Measurements from ENCODE around the gene ZNF891.

The ZNF891 gene

GRCh38 chr12:133073836-133074235, 56.2 kb downstream of the ZNF891 start:
- no peak overlapping the region for H3K27ac ChIP-seq
- no peak for DNase-seq (ENCODE audit: low read depth, low spot score)

- DNase-seq (ENCODE audit: low read depth, low spot score): no peak
- H3K27ac ChIP-seq: no peak overlapping the region
These were observed 66.5 kb downstream of the ZNF891 start for GRCh38 chr12:133063556-133063955.

GRCh38 chr12:133061954-133062353, 68.1 kb downstream of the ZNF891 start:
- DNase-seq (ENCODE audit: low read depth, low spot score): no peak
- H3K27ac ChIP-seq: no peak overlapping the region

- no peak for DNase-seq (ENCODE audit: low read depth, low spot score)
- no peak overlapping the region for H3K27ac ChIP-seq
These were observed 71.6 kb downstream of the ZNF891 start for GRCh38 chr12:133058203-133059113.

GRCh38 chr12:133057446-133057845, 72.6 kb downstream of the ZNF891 start:
- DNase-seq (ENCODE audit: low read depth, low spot score): no peak
- no peak overlapping the region for H3K27ac ChIP-seq
